Measurements from ENCODE around the gene OAS3. TPM values are rescaled to one million over a fixed set of nuclear protein-coding genes. Genes with fewer than 3 reads are reported as not detected.

Gene OAS3
- polyA plus RNA-seq, 3 donors, result 22.0 to 54.3 (median 41.9) TPM

DNA sequence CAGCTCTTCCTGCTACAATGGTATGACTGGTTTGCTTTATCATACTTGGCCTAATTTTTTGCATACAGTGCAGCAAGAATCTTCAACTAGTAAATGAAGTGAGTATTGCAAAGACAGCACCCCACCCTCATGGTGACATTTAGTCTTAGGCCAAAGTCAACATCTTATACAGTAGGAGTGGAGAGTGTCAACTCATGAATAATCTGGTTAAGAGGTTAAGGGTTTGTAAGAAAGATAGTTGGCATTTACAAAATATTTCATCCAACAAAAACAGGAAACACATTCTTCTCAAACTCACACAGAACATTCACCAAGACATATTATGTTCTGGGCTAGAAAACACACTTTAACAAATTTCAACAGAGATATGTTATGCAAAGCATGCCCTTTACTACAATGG is 33.7 kb upstream of the OAS3 start:
- H3K36me3 ChIP-seq (replicated peaks in 1 of 2; ENCODE audit: control insufficient read depth in 1 of 2, insufficient read depth in 2 of 2, low read length in 2 of 2), result peaks cover 11 to 12% of the 10 kb centered on the region in 2 donors
- H2AFZ ChIP-seq (ENCODE audit: insufficient read depth, low read depth, low read length, poor library complexity, severe bottlenecking), result no peak overlapping the region
- no peak overlapping the region for H3K4me3 Mint-ChIP-seq

DNA sequence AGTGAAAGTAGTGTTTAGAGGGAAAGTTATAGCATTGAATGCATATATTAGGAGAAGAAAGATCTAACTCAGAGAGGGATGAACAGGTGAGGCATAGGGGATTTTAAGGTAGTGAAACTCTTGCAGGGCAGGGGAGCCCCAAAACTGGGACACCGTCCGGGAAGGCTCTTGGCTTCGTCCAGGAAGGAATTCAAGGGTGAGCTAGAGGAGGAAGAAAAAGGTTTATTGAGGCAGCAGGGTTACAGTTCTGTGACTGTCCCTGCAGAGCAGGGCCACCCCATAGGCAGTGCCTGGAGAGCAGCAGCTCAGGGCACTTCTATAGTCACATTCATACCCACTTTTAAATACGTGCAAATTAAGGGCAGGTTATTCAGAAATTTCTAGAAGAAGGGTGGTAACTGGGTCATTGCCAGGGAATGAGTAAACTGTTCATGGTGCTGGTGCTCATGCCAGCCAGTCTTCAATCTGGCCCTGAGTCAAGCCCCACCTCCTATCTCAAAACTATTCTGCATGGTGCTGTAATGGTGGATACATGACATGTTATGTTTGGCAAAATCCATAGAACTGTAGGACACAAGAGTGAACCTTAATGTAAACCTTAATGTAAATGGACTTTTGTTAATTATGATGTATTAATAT is 32.7 kb upstream of the OAS3 start:
- Mint-ChIP-seq H3K4me1 (peaks cover 67% of the 10 kb centered on the region), H3K36me3 (peaks cover 23 to 24% of the 10 kb centered on the region in 2 donors), H3K27ac (peak overlapping the region; percentile 36 to 96 (median 70)), H3K9me3 (peaks cover 0 to 4% (median 3%) of the 10 kb centered on the region in 7 donors), H3K27me3 (ENCODE audit: low read depth in 3 of 3) (peaks cover 0 to 4% (median 1%) of the 10 kb centered on the region in 3 donors), H3K4me3 (no peak overlapping the region)
- H3K36me3 ChIP-seq (replicated peaks in 1 of 2; ENCODE audit: control insufficient read depth in 1 of 2, insufficient read depth in 2 of 2, low read length in 2 of 2), result peaks cover 18 to 22% of the 10 kb centered on the region in 2 donors
- no peak for TF ChIP-seq CTCF (IDR thresholded peaks at IDR 0.05)
- H2AFZ ChIP-seq (ENCODE audit: insufficient read depth, low read depth, low read length, poor library complexity, severe bottlenecking), result peak overlapping the region; percentile 1
- H3K4me3 ChIP-seq (replicated peaks in 1 of 3; ENCODE audit: low read depth in 2 of 3, low read length in 3 of 3), result no peak overlapping the region
- H3K9me3 ChIP-seq (replicated peaks in 1 of 2; ENCODE audit: control insufficient read depth in 1 of 2, insufficient read depth in 1 of 2, low read length in 2 of 2), result no peaks in the 10 kb centered on the region
- H3K4me1 ChIP-seq (ENCODE audit: control insufficient read depth in 1 of 2, insufficient read depth in 2 of 2, low read length in 2 of 2), result peaks cover 60 to 62% of the 10 kb centered on the region in 2 donors
- peaks cover 32% of the 10 kb centered on the region for H4K20me1 ChIP-seq (ENCODE audit: insufficient read depth, low read length)
- intact Hi-C loops (cut with micrococcal nuclease), result loop anchor here (5.0 to 10.0 kb wide), 3 partner anchors 72 to 279 kb away; partner anchors contain the start of genes DDX54 (in 1 of the 2), OAS2 (in 1 of the 2) and RITA1 (in 1 of the 2)
- WGBS (ENCODE audit: insufficient coverage), result 90% methylated on average over 2 of the region's 4 CpGs
- no peaks in the 10 kb centered on the region for H3K27me3 ChIP-seq (ENCODE audit: control insufficient read depth in 2 of 2, insufficient read depth in 2 of 2, low read length in 2 of 2)
- H3K79me2 ChIP-seq (ENCODE audit: insufficient read depth, low read length), result peaks cover 35% of the 10 kb centered on the region
- DNase-seq, result no peak
- peak overlapping the region; percentile 92 for H3K4me2 ChIP-seq (replicated peaks; ENCODE audit: extremely low read depth, low read length, poor library complexity, severe bottlenecking)
- H3K9ac ChIP-seq (ENCODE audit: insufficient read depth, low read length, poor library complexity, severe bottlenecking), result no peak overlapping the region
- H3K27ac ChIP-seq (ENCODE audit: low read depth in 1 of 2, low read length in 2 of 2), result peak overlapping the region; percentile 36 to 59

More for the DNA sequence above, 33.7 kb upstream of the OAS3 start:
- Histone ChIP-seq H3K4me1 (ENCODE audit: control insufficient read depth in 1 of 2, insufficient read depth in 2 of 2, low read length in 2 of 2) (peaks cover 50 to 52% of the 10 kb centered on the region in 2 donors), H3K4me2 (replicated peaks; ENCODE audit: extremely low read depth, low read length, poor library complexity, severe bottlenecking) (no peak overlapping the region), H3K9ac (ENCODE audit: insufficient read depth, low read length, poor library complexity, severe bottlenecking) (no peak overlapping the region), H3K9me3 (replicated peaks in 1 of 2; ENCODE audit: control insufficient read depth in 1 of 2, insufficient read depth in 1 of 2, low read length in 2 of 2) (no peaks in the 10 kb centered on the region), H3K4me3 (replicated peaks in 1 of 3; ENCODE audit: low read depth in 2 of 3, low read length in 3 of 3) (no peak overlapping the region), H3K27me3 (ENCODE audit: control insufficient read depth in 2 of 2, insufficient read depth in 2 of 2, low read length in 2 of 2) (no peaks in the 10 kb centered on the region), H3K79me2 (ENCODE audit: insufficient read depth, low read length) (peaks cover 25% of the 10 kb centered on the region), H4K20me1 (ENCODE audit: insufficient read depth, low read length) (peaks cover 22% of the 10 kb centered on the region), H3K27ac (ENCODE audit: low read depth in 1 of 2, low read length in 2 of 2) (peak overlapping the region in 1 of 2 donors; percentile 23)
- H3K9me3 Mint-ChIP-seq, result no peaks in the 10 kb centered on the region
- H3K27ac Mint-ChIP-seq, result peak overlapping the region in 1 of 7 donors; percentile 10
- no peak for DNase-seq
- peaks cover 58% of the 10 kb centered on the region for H3K4me1 Mint-ChIP-seq
- intact Hi-C loops (cut with micrococcal nuclease), result loop anchor here (10.0 kb wide), 2 partner anchors 130 to 280 kb away; partner anchors contain the start of genes DDX54 (in 1 of the 2) and RITA1 (in 1 of the 2)
- peaks cover 0 to 5% (median 0%) of the 10 kb centered on the region in 3 donors for H3K27me3 Mint-ChIP-seq (ENCODE audit: low read depth in 3 of 3)
- no peak for TF ChIP-seq CTCF (IDR thresholded peaks at IDR 0.05)
- peaks cover 13 to 14% of the 10 kb centered on the region in 2 donors for H3K36me3 Mint-ChIP-seq
